OCI-LY7 (cell line): ENCODE measurements around the gene ARHGEF38. TPM values are rescaled to one million over a fixed set of nuclear protein-coding genes. Genes with fewer than 3 reads are reported as not detected.

Experiments used
- BruUV-seq: library from RNA; stranded (reverse); fragments of 400-500 nt; replicated peaks from 2 replicates; lab custom pipeline; 2021; lab: Mats Ljungman, UMichigan
- CTCF ChIA-PET: fragments of 300-600 bp; sonication (Branson Sonifier 250); formaldehyde crosslinking; loops from one replicate; lab custom pipeline; 2022; ENCODE audit warnings: antibody characterized with exemption; ENCODE audit not compliant: unreplicated experiment; lab: Charles Lee
- POLR2A ChIA-PET: fragments of 300-600 bp; sonication (Branson Sonifier 250); formaldehyde crosslinking; loops from one replicate; lab custom pipeline; 2022; ENCODE audit warnings: antibody characterized with exemption; lab: Charles Lee
- DNase-seq: peaks from one replicate; pipeline ENCODE4 v3.0.0-alpha.2; 2015; ENCODE audit warnings: low spot score
- H2AFZ ChIP-seq: fragments of 200-600 bp; sonication (generic), shearing (Covaris generic); 2 replicates; pipeline ENCODE4 v1.6.1; 2014; ENCODE audit warnings: mild to moderate bottlenecking, antibody characterized with exemption, low read length, moderate library complexity
- H3K27ac ChIP-seq: fragments of 200-600 bp; sonication (generic); 2 replicates; pipeline ENCODE4 v1.5.1; 2014; ENCODE audit warnings: mixed run types, low read depth, mild to moderate bottlenecking, moderate library complexity, low read length, inconsistent platforms; ENCODE audit not compliant: poor library complexity, severe bottlenecking
- H3K36me3 ChIP-seq: fragments of 200-600 bp; sonication (generic); 2 replicates; pipeline ENCODE4 v1.6.1; 2014; ENCODE audit warnings: mild to moderate bottlenecking, antibody characterized with exemption, low read length, moderate library complexity, mixed read lengths; ENCODE audit not compliant: insufficient read depth
- H3K4me1 ChIP-seq: fragments of 200-600 bp; sonication (generic); 2 replicates; pipeline ENCODE4 v1.5.1; 2014; ENCODE audit warnings: mild to moderate bottlenecking, low read length; ENCODE audit not compliant: insufficient read depth, poor library complexity, severe bottlenecking
- H3K4me2 ChIP-seq: fragments of 200-600 bp; sonication (generic); 2 replicates; pipeline ENCODE4 v1.6.1; 2014; ENCODE audit warnings: mild to moderate bottlenecking, low read length
- H3K4me3 ChIP-seq: fragments of 200-600 bp; sonication (generic); 2 replicates; pipeline ENCODE4 v1.5.1; 2014; ENCODE audit warnings: mild to moderate bottlenecking, low read depth, low read length; ENCODE audit not compliant: poor library complexity, severe bottlenecking
- H3K79me2 ChIP-seq: fragments of 200-600 bp; sonication (generic); 2 replicates; pipeline ENCODE4 v1.6.1; 2016; ENCODE audit warnings: low read depth, mild to moderate bottlenecking, low read length, moderate library complexity, mixed read lengths; ENCODE audit not compliant: insufficient read depth
- H3K9me2 ChIP-seq: fragments of 200-600 bp; sonication (generic); 2 replicates; pipeline ENCODE4 v1.6.1; 2016; ENCODE audit warnings: mild to moderate bottlenecking, low read length, mixed read lengths; ENCODE audit not compliant: insufficient read depth
- H3K9me3 ChIP-seq: fragments of 200-600 bp; sonication (generic); 2 replicates; pipeline ENCODE4 v1.6.1; 2014; ENCODE audit warnings: mild to moderate bottlenecking, mixed run types, low read length, mixed read lengths
- H4K20me1 ChIP-seq: fragments of 200-600 bp; sonication (generic); 2 replicates; pipeline ENCODE4 v1.6.1; 2014; ENCODE audit warnings: mild to moderate bottlenecking, antibody characterized with exemption, low read length, moderate library complexity, mixed read lengths; ENCODE audit not compliant: insufficient read depth
- CTCF ChIP-seq: fragments of 200-600 bp; sonication (generic); conservative IDR thresholded peaks from 2 replicates; pipeline ENCODE4 v1.5.1; 2014; ENCODE audit warnings: mild to moderate bottlenecking, antibody characterized with exemption, low read length, moderate library complexity, mixed read lengths
- EZH2phosphoT487 ChIP-seq: fragments of 200-600 bp; sonication (generic); IDR thresholded peaks from 2 replicates; pipeline ENCODE4 v1.6.1; 2018; ENCODE audit warnings: low read depth, borderline replicate concordance, mild to moderate bottlenecking, mixed run types, antibody characterized with exemption, low read length, moderate library complexity, mixed read lengths
- intact Hi-C: fragments of 100-400 bp; cut with micrococcal nuclease; formaldehyde crosslinking; loops from one replicate; pipeline ENCODE4 v1.10.0; 2022; ENCODE audit not compliant: unreplicated experiment
- total RNA-seq, 2 experiments: library from RNA; depleted of rRNA in 1 of 2; stranded (reverse); fragments of >200 nt in 1 of 2; shearing (Covaris generic) in 1 of 2; gene quantifications; 2 replicates each; pipeline ENCODE4 v1.2.3, GENCODE V29; 2014 to 2022

ARHGEF38 gene
- total RNA-seq, 2 experiments from 2014 or later = not detected

GRCh38 chr4:105509291-105509690 is 43.1 kb upstream of the ARHGEF38 start:
- Histone ChIP-seq H3K36me3 (no peaks in the 10 kb centered on the region), H3K27ac (no peak overlapping the region), H3K4me1 (no peaks in the 10 kb centered on the region), H3K4me3 (no peak overlapping the region), H3K4me2 (no peak overlapping the region), H4K20me1 (no peaks in the 10 kb centered on the region), H3K9me3 (no peaks in the 10 kb centered on the region), H3K9me2 (no peaks in the 10 kb centered on the region), H3K79me2 (no peaks in the 10 kb centered on the region), H2AFZ (no peak overlapping the region)
- DNase-seq = no peak
- CTCF ChIA-PET = no interaction called here
- intact Hi-C loops = no loop called here
- no peak for TF ChIP-seq EZH2phosphoT487
- no peak for TF ChIP-seq CTCF
- POLR2A ChIA-PET = no interaction called here
- BruUV-seq = no TSS peak

- H4K20me1 ChIP-seq = no peaks in the 10 kb centered on the region
- H3K9me3 ChIP-seq = no peaks in the 10 kb centered on the region
- no peak for DNase-seq
- no peak overlapping the region for H2AFZ ChIP-seq
- intact Hi-C loops = no loop called here
- H3K79me2 ChIP-seq = no peaks in the 10 kb centered on the region
- POLR2A ChIA-PET = no interaction called here
- no TSS peak for BruUV-seq
- CTCF ChIA-PET = no interaction called here
- no peaks in the 10 kb centered on the region for H3K9me2 ChIP-seq
- no peaks in the 10 kb centered on the region for H3K36me3 ChIP-seq
- no peak overlapping the region for H3K4me3 ChIP-seq
- TF ChIP-seq CTCF (no peak), EZH2phosphoT487 (no peak)
- H3K27ac ChIP-seq = no peak overlapping the region
- H3K4me2 ChIP-seq = no peak overlapping the region
- no peaks in the 10 kb centered on the region for H3K4me1 ChIP-seq
Measured at GRCh38 chr4:105509714-105510113, 42.7 kb upstream of the ARHGEF38 start.

- Histone ChIP-seq H3K9me2 (no peaks in the 10 kb centered on the region), H3K4me3 (no peak overlapping the region), H2AFZ (no peak overlapping the region), H3K36me3 (no peaks in the 10 kb centered on the region), H3K4me2 (no peak overlapping the region), H3K27ac (no peak overlapping the region), H3K79me2 (no peaks in the 10 kb centered on the region), H3K9me3 (no peaks in the 10 kb centered on the region), H4K20me1 (no peaks in the 10 kb centered on the region), H3K4me1 (no peaks in the 10 kb centered on the region)
- POLR2A ChIA-PET = no interaction called here
- intact Hi-C loops = no loop called here
- BruUV-seq = no TSS peak
- no peak for DNase-seq
- no peak for TF ChIP-seq CTCF
- no peak for TF ChIP-seq EZH2phosphoT487
- CTCF ChIA-PET = no interaction called here
Measured at GRCh38 chr4:105510245-105510644, 42.2 kb upstream of the ARHGEF38 start.
